Thymus (tissue), 11 donors: ENCODE data around the gene PSPC1. TPM values are rescaled to one million over a fixed set of nuclear protein-coding genes. Genes with fewer than 3 reads are reported as not detected.

Experiments used
- DNase-seq, 9 donors: peaks; one replicate each; pipeline ENCODE4 v3.0.0-alpha.2; 2013; ENCODE audit warnings: low spot score in 9 of 9, low read depth in 6 of 9, missing footprints in 1 of 9
- H3K27ac ChIP-seq, 2 donors: one replicate each; pipeline ENCODE4 v1.5.1; 2013; ENCODE audit warnings: control low read depth in 1 of 2, low read depth in 1 of 2, low read length in 1 of 2, mild to moderate bottlenecking in 1 of 2, moderate library complexity in 1 of 2
- H3K27me3 ChIP-seq, 2 donors: one replicate each; pipeline ENCODE4 v1.5.1; 2013; ENCODE audit warnings: low read length in 1 of 2; ENCODE audit not compliant: control insufficient read depth in 2 of 2, insufficient read depth in 1 of 2
- H3K36me3 ChIP-seq, 2 donors: one replicate each; pipeline ENCODE4 v1.5.1; 2013; ENCODE audit warnings: low read length in 1 of 2, mild to moderate bottlenecking in 1 of 2, moderate library complexity in 1 of 2; ENCODE audit not compliant: control insufficient read depth in 2 of 2, insufficient read depth in 2 of 2
- H3K4me1 ChIP-seq, 2 donors: one replicate each; pipeline ENCODE4 v1.5.1; 2013; ENCODE audit warnings: low read length in 2 of 2; ENCODE audit not compliant: control insufficient read depth in 2 of 2, insufficient read depth in 2 of 2
- H3K4me3 ChIP-seq, 2 donors: one replicate each; pipeline ENCODE4 v1.5.1; 2013; ENCODE audit warnings: low read length in 2 of 2, control low read depth in 1 of 2, mild to moderate bottlenecking in 1 of 2
- H3K9me3 ChIP-seq, 2 donors: one replicate each; pipeline ENCODE4 v1.5.1; 2013; ENCODE audit warnings: low read length in 1 of 2, mild to moderate bottlenecking in 1 of 2; ENCODE audit not compliant: control insufficient read depth in 2 of 2, insufficient read depth in 1 of 2
- WGBS: extraction: QIAGEN DNeasy Blood & Tissue Kit; methylation state at CpG from one replicate; pipeline ENCODE4 v1.1.7; 2013; 5-methylcytosine and 5-hydroxymethylcytosine counted together
- polyA plus RNA-seq: library from polyadenylated mRNA; stranded (reverse); fragments of 200-250 nt; gene quantifications from one replicate; pipeline ENCODE4 v1.2.3, GENCODE V29; 2013
- total RNA-seq: library from RNA; stranded (reverse); fragments of 120-200 nt; gene quantifications from one replicate; pipeline ENCODE4 v1.2.4, GENCODE V29; 2013
- donor health status: healthy.

PSPC1 gene
- total and polyA plus RNA-seq, 2 donors: 64.6 to 71.2 TPM

GRCh38 chr13:19657872-19658591 lies 124.7 kb downstream of the PSPC1 start:
- Histone ChIP-seq H3K36me3 (peaks cover 17 to 35% of the 10 kb centered on the region in 2 donors), H3K27ac (no peak overlapping the region), H3K27me3 (no peaks in the 10 kb centered on the region), H3K9me3 (no peaks in the 10 kb centered on the region), H3K4me3 (no peak overlapping the region), H3K4me1 (no peaks in the 10 kb centered on the region)
- no peak for DNase-seq
- 69% methylated on average over 4 of the region's 4 CpGs for WGBS

Other genes with a start within 250 kb of the PSPC1 start
- gene TPTE2, start 221.4 kb downstream of the PSPC1 start, total RNA-seq: 0.05 TPM
- gene TPTE2, start 221.4 kb downstream of the PSPC1 start, polyA plus RNA-seq: 0.34 TPM
- 17.4 TPM for gene MPHOSPH8, start 149.3 kb downstream of the PSPC1 start, total RNA-seq
- 37.6 TPM for gene MPHOSPH8, start 149.3 kb downstream of the PSPC1 start, polyA plus RNA-seq
- 17.8 TPM for gene ZMYM5, start 80.7 kb upstream of the PSPC1 start, total RNA-seq
- 18.4 TPM for gene ZMYM5, start 80.7 kb upstream of the PSPC1 start, polyA plus RNA-seq
- gene ZMYM2, start 175.8 kb upstream of the PSPC1 start, total RNA-seq: 91.6 TPM
- 63.9 TPM for gene ZMYM2, start 175.8 kb upstream of the PSPC1 start, polyA plus RNA-seq